Brain pericyte (primary cell): Measurements from ENCODE around the gene KIRREL3.

Source experiments
- DNase-seq: peaks from one replicate; pipeline ENCODE4 v3.0.0-alpha.2; 2012; ENCODE audit warnings: low read depth, low spot score

KIRREL3 gene

GRCh38 chr11:126602993-126603392, 397.6 kb downstream of the KIRREL3 start:
- no peak for DNase-seq

- DNase-seq = no peak
These were observed 398.1 kb downstream of the KIRREL3 start for GRCh38 chr11:126602349-126602940.

DNA sequence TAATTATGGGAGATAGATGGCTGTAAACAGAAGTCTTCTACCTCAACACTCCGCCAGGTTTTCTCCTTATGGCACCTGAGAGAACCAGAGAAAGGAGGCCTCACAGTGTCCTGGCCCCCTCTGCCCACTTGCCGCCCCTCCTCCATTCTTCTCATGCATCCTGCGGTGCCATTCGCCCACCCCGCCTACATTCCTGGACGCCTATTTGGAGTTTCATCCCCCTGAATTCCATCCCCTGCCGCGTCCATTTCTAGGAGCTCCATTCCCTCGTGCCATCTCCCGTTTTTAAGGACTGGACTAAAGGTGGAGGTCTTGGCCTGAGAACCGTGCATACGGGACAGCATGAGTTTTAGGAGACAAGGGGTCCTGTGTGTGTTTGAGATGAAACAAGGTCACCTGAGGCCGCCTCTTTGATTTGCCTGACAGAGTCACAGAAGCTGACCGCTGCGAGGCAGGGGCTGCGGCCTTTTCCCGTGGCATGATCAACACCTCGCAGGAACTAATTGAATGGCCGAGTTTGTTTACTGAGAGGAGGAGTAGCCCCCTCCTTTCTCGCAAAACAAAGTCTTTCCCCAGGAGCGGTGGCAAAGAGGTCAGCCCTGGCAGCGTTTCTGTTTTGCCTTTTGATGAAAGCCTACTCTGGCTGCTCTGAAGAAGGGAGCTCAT, 398.9 kb downstream of the KIRREL3 start:
- no peak for DNase-seq

- no peak for DNase-seq
These were observed 399.4 kb downstream of the KIRREL3 start for GRCh38 chr11:126601136-126601535.

DNA sequence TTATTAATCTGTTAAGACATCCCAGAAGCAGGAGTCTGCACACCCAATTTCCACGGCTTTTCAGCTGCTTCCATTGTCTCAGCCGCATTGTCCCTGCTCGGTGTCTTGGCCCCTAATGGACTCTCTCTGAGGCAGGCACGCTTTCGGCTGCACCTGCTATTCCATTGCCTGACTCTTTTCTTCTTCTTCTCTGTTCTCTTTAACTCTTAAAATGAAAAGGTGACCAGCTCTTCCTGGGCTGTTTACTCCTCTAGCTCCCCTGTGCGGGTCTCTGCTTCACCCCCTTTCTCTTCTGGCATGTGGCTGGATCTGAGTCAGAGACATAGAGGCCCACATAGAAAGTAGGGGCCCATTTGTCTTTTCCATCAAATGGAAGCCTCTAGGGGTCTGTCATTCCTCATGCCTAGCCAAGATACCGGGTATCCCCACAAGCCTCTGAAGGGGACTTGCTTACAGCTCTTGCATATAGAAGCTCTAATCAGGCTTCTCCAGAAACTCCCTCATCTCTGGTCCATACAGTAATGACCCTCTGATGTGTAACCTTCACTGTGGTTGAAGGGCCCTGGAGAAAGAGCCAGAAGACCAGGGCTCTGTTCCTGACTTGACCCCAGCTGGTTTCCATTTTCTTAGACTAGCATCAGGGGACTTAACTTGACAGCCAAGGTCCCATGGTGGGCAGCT, 401.2 kb downstream of the KIRREL3 start:
- DNase-seq = no peak

DNA sequence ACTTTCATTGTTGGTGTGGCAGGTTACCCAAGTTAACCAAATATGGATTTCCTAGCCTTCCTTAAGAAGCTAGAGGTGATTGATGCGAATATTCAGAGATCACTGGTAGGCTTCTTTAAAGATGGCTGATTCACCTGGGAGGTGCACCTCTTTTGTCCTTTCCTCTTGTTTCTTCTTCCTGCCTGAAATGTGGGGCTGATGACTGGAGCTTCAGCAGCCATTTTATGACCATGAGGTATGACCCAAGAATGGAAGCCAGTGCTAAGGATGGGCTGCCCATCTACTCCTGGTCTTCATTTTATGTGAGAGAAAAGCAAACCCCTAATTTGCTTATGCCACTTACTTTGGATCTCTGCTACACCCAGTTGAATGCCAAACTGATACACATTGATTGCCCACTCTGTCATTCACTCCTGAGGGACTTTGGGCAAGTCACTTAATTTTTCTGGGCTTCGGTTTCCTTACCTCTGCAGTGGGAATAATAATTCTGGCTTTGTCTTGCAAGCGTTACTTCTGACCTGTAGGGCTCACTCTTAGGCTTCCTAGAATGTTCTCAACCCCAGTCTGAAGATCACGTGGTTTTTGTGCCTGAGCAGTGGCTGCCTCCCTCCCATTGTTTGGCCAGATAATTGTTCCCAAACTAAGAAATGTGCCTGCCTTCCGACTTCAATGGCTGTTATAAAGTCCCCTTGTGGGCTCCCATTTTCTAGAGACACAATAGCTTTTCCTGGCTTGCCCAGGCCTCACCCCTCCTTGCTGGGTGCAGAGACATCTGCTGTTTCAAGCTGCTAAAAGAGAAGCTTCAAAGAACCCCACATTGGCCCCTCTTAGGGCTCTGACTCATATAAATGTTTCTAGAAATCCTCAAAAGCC, 402.0 kb downstream of the KIRREL3 start:
- no peak for DNase-seq

GRCh38 chr11:126597041-126597440, 403.5 kb downstream of the KIRREL3 start:
- DNase-seq = no peak

DNA sequence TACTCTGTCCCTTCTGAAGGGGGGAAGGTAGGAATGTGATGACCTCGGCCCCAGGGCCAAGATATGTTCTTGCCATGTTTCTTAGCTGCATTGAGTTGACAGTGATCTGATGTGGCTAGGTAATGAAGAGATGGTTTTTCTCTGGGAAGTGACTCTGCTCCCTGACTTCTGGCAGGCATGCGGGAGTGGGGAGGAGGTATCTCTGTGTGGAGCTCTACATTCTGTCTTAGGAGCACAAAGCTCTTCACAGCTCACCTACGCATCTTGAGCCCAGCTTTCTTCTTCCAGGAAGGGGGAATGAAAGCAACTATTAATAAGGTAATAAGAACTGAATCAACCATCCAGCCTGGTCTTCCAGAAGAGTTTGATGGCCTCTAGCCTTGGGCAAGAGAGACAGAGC, 404.1 kb downstream of the KIRREL3 start:
- no peak for DNase-seq

- DNase-seq = no peak
These were observed 405.0 kb downstream of the KIRREL3 start for GRCh38 chr11:126595560-126595959.

- DNase-seq = no peak
These were observed 405.6 kb downstream of the KIRREL3 start for GRCh38 chr11:126594921-126595367.

- no peak for DNase-seq
These were observed 407.8 kb downstream of the KIRREL3 start for GRCh38 chr11:126592496-126593410.

GRCh38 chr11:126591966-126592489, 408.5 kb downstream of the KIRREL3 start:
- no peak for DNase-seq

DNA sequence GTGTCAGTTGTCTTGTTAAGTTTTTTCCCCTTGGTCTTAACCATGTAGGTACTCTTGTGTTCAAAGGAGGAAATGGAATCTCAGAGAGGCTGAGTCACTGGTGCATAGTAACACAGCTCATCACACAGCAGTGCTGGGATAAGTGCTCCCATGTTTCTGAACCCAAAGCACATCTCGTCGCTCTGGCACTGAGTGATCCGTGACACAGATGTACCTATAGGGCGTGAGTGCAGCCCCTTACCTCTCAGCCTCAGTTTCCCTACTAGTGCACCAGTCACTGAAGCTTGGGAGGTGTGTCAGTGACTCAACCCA, 411.1 kb downstream of the KIRREL3 start:
- DNase-seq = no peak

DNA sequence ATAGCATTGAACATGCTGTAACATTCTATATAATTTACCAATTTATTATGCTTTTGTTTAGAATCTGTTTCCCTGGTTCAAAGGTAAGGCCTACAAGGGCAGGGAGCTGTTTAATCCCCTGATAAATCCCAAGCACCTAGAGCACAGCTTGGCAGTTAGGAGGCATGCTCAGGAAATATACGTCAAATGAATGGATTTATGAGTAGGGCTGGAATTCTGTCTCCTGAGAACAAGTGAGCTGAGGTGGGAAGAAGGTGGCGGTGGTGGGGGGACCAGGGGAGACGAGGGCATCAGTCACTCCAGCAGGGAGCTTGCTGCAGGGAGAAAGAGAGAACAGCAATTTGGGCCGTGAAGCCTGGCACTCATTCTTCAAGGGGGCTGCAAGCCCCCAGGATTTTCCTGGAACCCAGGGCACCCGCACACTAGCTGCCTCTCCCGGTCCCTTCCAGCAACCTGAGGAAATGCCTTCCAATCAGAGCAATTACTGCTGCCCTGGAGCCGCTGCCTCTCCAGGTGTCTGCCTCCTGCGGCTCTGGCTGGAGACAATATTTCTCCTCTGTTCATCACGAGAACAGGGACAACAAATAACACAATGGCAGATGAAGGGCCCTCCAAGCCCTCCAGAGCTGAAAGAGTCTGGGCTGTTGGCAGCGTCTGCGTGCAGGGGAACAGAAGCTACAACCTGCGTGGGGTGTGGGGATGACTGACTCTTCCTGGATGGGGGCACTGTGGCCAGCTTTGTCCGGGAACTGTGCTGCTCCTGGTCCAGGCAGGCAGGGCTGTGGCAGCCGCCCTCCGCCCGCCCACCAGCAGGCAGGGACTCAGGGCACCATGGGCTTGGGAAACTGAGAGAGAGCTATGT, 411.7 kb downstream of the KIRREL3 start:
- DNase-seq = no peak

GRCh38 chr11:126587541-126587940, 413.0 kb downstream of the KIRREL3 start:
- no peak for DNase-seq

GRCh38 chr11:126585774-126586491, 414.6 kb downstream of the KIRREL3 start:
- DNase-seq = peak; percentile 77

GRCh38 chr11:126585388-126585773, 415.2 kb downstream of the KIRREL3 start:
- DNase-seq = no peak

DNA sequence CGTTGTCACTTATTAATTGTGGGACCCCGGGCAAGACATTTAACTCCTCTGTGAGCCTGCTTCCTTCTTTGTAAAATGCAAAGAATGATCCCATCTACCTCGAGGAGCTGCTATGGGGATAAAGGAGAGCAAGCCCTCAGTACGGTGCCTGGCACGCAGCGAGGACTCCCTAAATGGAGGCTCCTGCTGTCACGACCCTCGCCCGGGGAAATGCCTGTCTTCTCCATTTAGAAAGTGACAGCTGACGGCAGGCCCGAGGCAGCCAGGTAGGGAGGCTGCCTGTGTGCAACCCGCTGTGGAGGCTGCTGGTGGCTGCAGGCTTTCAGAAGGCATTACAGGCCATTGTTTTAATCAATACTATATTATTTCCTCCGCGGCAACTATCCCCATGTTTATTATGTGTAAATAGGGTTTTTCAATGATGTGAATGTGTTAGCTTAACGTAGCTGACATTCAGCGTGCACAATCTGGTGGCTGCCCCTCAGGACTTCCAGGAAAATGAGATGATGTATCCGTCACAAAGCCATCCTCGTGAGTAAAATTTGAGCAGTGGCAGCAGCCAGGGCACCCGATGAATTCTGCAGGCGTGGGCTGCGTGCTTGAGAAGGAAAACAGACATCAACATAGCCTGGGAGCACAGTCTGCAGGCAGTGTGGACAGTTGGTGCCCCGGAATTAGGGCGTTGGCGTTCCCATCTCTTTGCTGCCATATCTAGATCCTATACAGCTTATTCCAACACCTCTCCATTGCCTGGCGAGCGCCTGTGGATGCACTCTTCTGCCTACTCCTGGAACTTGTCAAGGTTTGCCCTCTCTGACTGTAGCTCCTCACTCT, 416.8 kb downstream of the KIRREL3 start:
- DNase-seq = no peak
